ENCODE measurements around the gene SPO11.

GRCh38 chr20:57389695-57390603 lies 60.3 kb downstream of the SPO11 start:
- TF ChIP-seq CTCF (IDR thresholded peaks at IDR 0.05) (no peak), POLR2A (IDR thresholded peaks at IDR 0.05) (no peak)

All from lower leg skin (tissue), 3 donors.